H1 (cell line): ENCODE data around the gene DNER. TPM values are rescaled to one million over a fixed set of nuclear protein-coding genes. Genes with fewer than 3 reads are reported as not detected.

ENCODE experiments used
- CTCF ChIA-PET: fragments of 300-600 bp; sonication (Branson Sonifier 250); formaldehyde crosslinking; loops from one replicate; lab custom pipeline; 2021; ENCODE audit not compliant: partially characterized antibody; lab: Charles Lee
- POLR2A ChIA-PET: fragments of 300-600 bp; sonication (Branson Sonifier 250); formaldehyde crosslinking; loops from one replicate; lab custom pipeline; 2021; ENCODE audit warnings: inconsistent platforms; ENCODE audit not compliant: partially characterized antibody; lab: Charles Lee
- DNase-seq, 2 experiments: peaks; one replicate each; pipeline versions ENCODE4 v3.0.0 to v3.0.0-alpha.2; 2010 to 2022; ENCODE audit warnings: low spot score in 2 of 2, low read depth in 1 of 2, mixed read lengths in 1 of 2
- FAIRE-seq: peaks from 2 replicates; lab custom pipeline; 2011; peaks lifted over from hg19 to GRCh38; lab: Jason Lieb, UNC
- H2AFZ ChIP-seq: 2 replicates; pipeline ENCODE4 v1.8.1; 2012; ENCODE audit warnings: low read length, inconsistent platforms
- H2AK5ac ChIP-seq: 2 replicates; pipeline ENCODE4 v1.6.1; 2013; ENCODE audit warnings: low read depth, low read length
- H2BK120ac ChIP-seq: replicated peaks from 2 replicates; pipeline ENCODE3; 2013; ENCODE audit warnings: low read depth, low read length, inconsistent platforms
- H2BK12ac ChIP-seq: 2 replicates; pipeline ENCODE4 v1.6.1; 2013; ENCODE audit warnings: low read depth, low read length
- H2BK15ac ChIP-seq: 2 replicates; pipeline ENCODE4 v1.6.1; 2013; ENCODE audit warnings: low read length
- H2BK20ac ChIP-seq: 2 replicates; pipeline ENCODE4 v1.6.1; 2013; ENCODE audit warnings: low read length
- H2BK5ac ChIP-seq: 2 replicates; pipeline ENCODE4 v1.6.1; 2013; ENCODE audit warnings: low read depth, low read length
- H3K14ac ChIP-seq: 2 replicates; pipeline ENCODE4 v1.6.1; 2013; ENCODE audit warnings: inconsistent platforms; ENCODE audit not compliant: insufficient read length
- H3K18ac ChIP-seq: 2 replicates; pipeline ENCODE4 v1.6.1; 2013; ENCODE audit warnings: low read length; ENCODE audit errors: extremely low read depth
- H3K23ac ChIP-seq: 2 replicates; pipeline ENCODE4 v1.6.1; 2013; ENCODE audit warnings: inconsistent platforms; ENCODE audit not compliant: insufficient read length
- H3K23me2 ChIP-seq: 2 replicates; pipeline ENCODE4 v1.6.1; 2013; ENCODE audit warnings: low read depth, low read length
- H3K27ac ChIP-seq: 2 replicates; pipeline ENCODE4 v1.6.1; 2011; ENCODE audit warnings: low read depth, low read length, inconsistent platforms
- H3K27me3 ChIP-seq, 4 experiments: replicated peaks in 1 of 4; 1 replicate in 1 of 4; 2 replicates in 3 of 4; pipeline versions ENCODE4 v1.6.1 to v1.8.1; 2011 to 2013; ENCODE audit warnings: low read length in 3 of 4, mild to moderate bottlenecking in 3 of 4, inconsistent platforms in 2 of 4, mixed read lengths in 2 of 4, moderate library complexity in 1 of 4; ENCODE audit not compliant: control insufficient read depth in 3 of 4, insufficient read depth in 3 of 4; ENCODE audit errors: extremely low read depth in 1 of 4
- H3K36me3 ChIP-seq, 4 experiments: 2 replicates each; pipeline versions ENCODE4 v1.6.1 to v1.8.1; 2011 to 2013; ENCODE audit warnings: mild to moderate bottlenecking in 4 of 4, low read length in 3 of 4, moderate library complexity in 2 of 4, control low read depth in 1 of 4, inconsistent platforms in 1 of 4; ENCODE audit not compliant: insufficient read depth in 4 of 4, control insufficient read depth in 2 of 4
- H3K4ac ChIP-seq: replicated peaks from 2 replicates; pipeline ENCODE3; 2013; ENCODE audit warnings: low read length, low read depth, mixed read lengths, inconsistent platforms; ENCODE audit not compliant: insufficient read length
- H3K4me1 ChIP-seq, 4 experiments: replicated peaks in 1 of 4; 1 replicate in 1 of 4; 2 replicates in 3 of 4; pipeline versions ENCODE4 v1.6.1 to v1.8.1; 2011 to 2013; ENCODE audit warnings: low read length in 3 of 4, inconsistent platforms in 2 of 4, mixed read lengths in 1 of 4; ENCODE audit not compliant: insufficient read depth in 4 of 4, control insufficient read depth in 3 of 4
- H3K4me2 ChIP-seq, 2 experiments: 2 replicates each; pipeline versions ENCODE4 v1.6.1 to v1.8.1; 2011 to 2013; ENCODE audit warnings: low read depth in 2 of 2, low read length in 2 of 2, control low read depth in 1 of 2, inconsistent platforms in 1 of 2, mild to moderate bottlenecking in 1 of 2; ENCODE audit not compliant: insufficient read depth in 1 of 2
- H3K4me3 ChIP-seq, 4 experiments: fragments of 200-600, 300-600 bp in 1 of 4; sonication (generic), shearing (Covaris generic), sonication (Bioruptor Twin) in 1 of 4; 2 replicates each; pipeline versions ENCODE4 v1.5.1 to v1.8.1; 2011 to 2016; ENCODE audit warnings: low read length in 4 of 4, low read depth in 3 of 4, control low read depth in 2 of 4, inconsistent platforms in 2 of 4, mild to moderate bottlenecking in 2 of 4, mixed read lengths in 1 of 4, moderate library complexity in 1 of 4; ENCODE audit not compliant: insufficient read depth in 2 of 4; ENCODE audit errors: extremely low read depth in 1 of 4
- H3K56ac ChIP-seq: replicated peaks from 2 replicates; pipeline ENCODE3; 2013; ENCODE audit warnings: low read depth, mild to moderate bottlenecking, mixed read lengths, low read length, inconsistent platforms; ENCODE audit not compliant: insufficient read length
- H3K79me1 ChIP-seq: 2 replicates; pipeline ENCODE4 v1.6.1; 2013; ENCODE audit warnings: low read depth, low read length, control low read depth
- H3K79me2 ChIP-seq, 2 experiments: 2 replicates each; pipeline versions ENCODE4 v1.6.1 to v1.8.1; 2012 to 2013; ENCODE audit warnings: low read length in 2 of 2, mild to moderate bottlenecking in 2 of 2, inconsistent platforms in 1 of 2; ENCODE audit not compliant: insufficient read depth in 2 of 2, control insufficient read depth in 1 of 2
- H3K9ac ChIP-seq, 4 experiments: replicated peaks in 1 of 4; 1 replicate in 1 of 4; 2 replicates in 3 of 4; pipeline versions ENCODE4 v1.6.1 to v1.8.1; 2011 to 2013; ENCODE audit warnings: low read depth in 3 of 4, low read length in 3 of 4, control low read depth in 2 of 4, mild to moderate bottlenecking in 2 of 4, moderate library complexity in 2 of 4, inconsistent platforms in 1 of 4; ENCODE audit errors: extremely low read depth in 1 of 4
- H3K9me3 ChIP-seq, 2 experiments: 2 replicates each; pipeline versions ENCODE4 v1.6.1 to v1.8.1; 2012 to 2013; ENCODE audit warnings: mild to moderate bottlenecking in 2 of 2, moderate library complexity in 2 of 2, control low read depth in 1 of 2, inconsistent platforms in 1 of 2, low read depth in 1 of 2, low read length in 1 of 2, mixed read lengths in 1 of 2; ENCODE audit not compliant: insufficient read depth in 2 of 2
- H4K20me1 ChIP-seq, 2 experiments: replicated peaks in 1 of 2; 2 replicates each; pipeline versions ENCODE3 to v1.8.1; 2011 to 2013; ENCODE audit warnings: inconsistent platforms in 2 of 2, low read length in 2 of 2, mild to moderate bottlenecking in 1 of 2; ENCODE audit not compliant: insufficient read depth in 2 of 2, control insufficient read depth in 1 of 2
- H4K5ac ChIP-seq: 2 replicates; pipeline ENCODE4 v1.6.1; 2013; ENCODE audit warnings: low read length, low read depth, mixed read lengths, inconsistent platforms; ENCODE audit not compliant: insufficient read length
- H4K8ac ChIP-seq: 2 replicates; pipeline ENCODE4 v1.8.0; 2013; ENCODE audit warnings: mild to moderate bottlenecking, moderate library complexity, low read length, inconsistent platforms; ENCODE audit not compliant: insufficient read depth; ENCODE audit errors: extremely low read depth
- H4K91ac ChIP-seq: replicated peaks from 2 replicates; pipeline ENCODE3; 2013; ENCODE audit warnings: low read length, mixed read lengths, inconsistent platforms; ENCODE audit not compliant: insufficient read length
- CBX5 ChIP-seq: fragments of 300-800, 300-1000 bp; sonication (generic); IDR thresholded peaks from 2 replicates; pipeline ENCODE4 v1.7.1; 2016; ENCODE audit warnings: antibody characterized with exemption, low read length, low read depth
- WGBS, 2 experiments: shearing (Covaris generic) in 1 of 2; methylation state at CpG; one replicate each; pipeline versions ENCODE4 v1.1.6 to v1.1.7; 2013 to 2015; ENCODE audit warnings: low lambda C conversion rate in 2 of 2, mixed read lengths in 2 of 2, inconsistent platforms in 1 of 2, low coverage in 1 of 2, missing lambda C conversion rate in 1 of 2; ENCODE audit not compliant: insufficient replicate concordance in 2 of 2, insufficient coverage in 1 of 2, insufficient read length in 1 of 2; ENCODE audit errors: extremely low coverage in 1 of 2, missing lambda C conversion rate in 1 of 2; 5-methylcytosine and 5-hydroxymethylcytosine counted together
- polyA plus RNA-seq, 7 experiments: library from polyadenylated mRNA; depleted of rRNA in 3 of 7; stranded (reverse) in 5 of 7; unstranded in 2 of 7; fragments of >200 nt in 5 of 7; fragments of 200-250 nt in 2 of 7; gene quantifications; 1 replicate in 5 of 7; 2 replicates in 1 of 7; 4 replicates in 1 of 7; pipeline versions ENCODE4 v1.2.1 to v1.2.3, GENCODE V29; 2011 to 2013; ENCODE audit warnings: missing spikeins in 2 of 7, mixed read lengths in 2 of 7
- total RNA-seq: library from RNA; stranded (reverse); fragmentation: NEBNext Ultra II Directional; extraction: Animal tissue kit (Norgen Biotek cat#: 25700); gene quantifications from 2 replicates; pipeline ENCODE4 v1.2.1, GENCODE V29; 2021

DNER gene
- total and polyA plus RNA-seq, 2 of the 8 experiments (the other 6 are each of a cell fraction or from before 2014, with no cell fraction given), result 6.8 to 16.3 TPM

GRCh38 chr2:229408962-229409361, 305.4 kb downstream of the DNER start:
- H3K4ac ChIP-seq, result no peak overlapping the region
- H3K4me1 ChIP-seq, result peaks cover 2 to 10% (median 6%) of the 10 kb centered on the region in 4 experiments; a peak in 5 of 7 replicates
- H2BK12ac ChIP-seq, result no peak overlapping the region
- H4K20me1 ChIP-seq, result no peaks in the 10 kb centered on the region
- H3K23ac ChIP-seq, result no peak overlapping the region
- no peaks in the 10 kb centered on the region for H3K27me3 ChIP-seq
- H2BK20ac ChIP-seq, result 0 out of 2 replicates have a peak overlapping the region, but pooled peaks have one; percentile 88
- H3K36me3 ChIP-seq, result no peaks in the 10 kb centered on the region; a peak in 1 of 8 replicates
- no peak overlapping the region for H3K27ac ChIP-seq
- H4K8ac ChIP-seq, result no peak overlapping the region
- H3K23me2 ChIP-seq, result no peaks in the 10 kb centered on the region
- no peak overlapping the region; a peak in 1 of 4 replicates for H3K4me2 ChIP-seq
- FAIRE-seq (no peak), DNase-seq (no peak)
- ChIA-PET POLR2A (no interaction called here), CTCF (interaction anchor here (1.3 kb wide), 1 partner anchor 29 kb away, joined by 3 read pairs; no protein-coding TSS in a partner anchor)
- 68% methylated on average over 3 of the region's 3 CpGs; no CpG with 5 or more reads in 1 of the 2 experiments for WGBS, 2 experiments
- H2AK5ac ChIP-seq, result no peak overlapping the region; the same call in 1 of the 2 replicates
- no peaks in the 10 kb centered on the region for H3K79me1 ChIP-seq
- H3K79me2 ChIP-seq, result no peaks in the 10 kb centered on the region
- no peak overlapping the region for H2BK15ac ChIP-seq
- TF ChIP-seq CBX5, result no peak
- no peak overlapping the region for H3K4me3 ChIP-seq
- no peak overlapping the region for H3K18ac ChIP-seq
- no peak overlapping the region for H2AFZ ChIP-seq
- H2BK120ac ChIP-seq, result no peak overlapping the region
- H4K5ac ChIP-seq, result no peak overlapping the region
- no peak overlapping the region for H4K91ac ChIP-seq
- no peak overlapping the region for H3K14ac ChIP-seq
- no peak overlapping the region for H3K9ac ChIP-seq
- H3K56ac ChIP-seq, result no peak overlapping the region
- H2BK5ac ChIP-seq, result no peak overlapping the region; the same call in 1 of the 2 replicates
- no peaks in the 10 kb centered on the region for H3K9me3 ChIP-seq
